Left colon (tissue), 2 donors: ENCODE measurements around the gene IMPDH1. TPM values are rescaled to one million over a fixed set of nuclear protein-coding genes. Genes with fewer than 3 reads are reported as not detected.
"Not testable (repeated sequence)": the region's sequence is repeated elsewhere in the genome, so short reads cannot be mapped to it uniquely, and the experiment has no call there.

Experiments used
- ATAC-seq: fragments of 200-7000 bp; cut with Tn5 transposase; one replicate; pipeline ENCODE4 v1.9.1; 2020; ENCODE audit warnings: mild to moderate bottlenecking, moderate library complexity
- DNase-seq, 2 donors: peaks; one replicate each; pipeline ENCODE4 v3.0.0-alpha.2; 2020
- intact Hi-C, 2 donors: fragments of 100-400 bp; cut with DNase I in 1 of 2; cut with micrococcal nuclease in 1 of 2; formaldehyde crosslinking; loops; one replicate each; pipeline versions ENCODE4 v1.11.2 to v1.14.0; 2022; cut with DNase I, micrococcal nuclease
- long read RNA-seq: library from polyadenylated mRNA; unstranded; transcript quantifications from one replicate; pipeline ENCODE4 v2.0.0, GENCODE V29; 2021
- total RNA-seq, 2 donors: library from RNA; stranded (reverse); fragmentation: NEBNext Ultra II Directional; extraction: Animal tissue kit (Norgen Biotek cat#: 25700); gene quantifications; one replicate each; pipeline ENCODE4 v1.2.1, GENCODE V29; 2021
- donor health status: DM: no; HTN: no; CAD: no.
- donor health status: DM: yes; HTN: yes; CAD: no.

The IMPDH1 gene
- 10 to 100 TPM; 29.0 to 31.2 TPM for total RNA-seq
- long read RNA-seq, transcript IMPDH1-202 (15 exons, 2,479 nt), result major isoform, 45 of 136 reads
- long read RNA-seq, partial matches to known transcripts, result 65 of 136 reads
- long read RNA-seq, other reads (novel, unspliced or antisense), result 23 of 136 reads

GRCh38 chr7:128409596-128410450 lies at the start of gene IMPDH1:
Gene IMPDH1, minus strand, starts transcription at chr7:128409982. Its CDS starts 81 bp downstream, at chr7:128409901.
- ATAC-seq, result peak; percentile 88
- peak; percentile 89 to 92 for DNase-seq

DNA sequence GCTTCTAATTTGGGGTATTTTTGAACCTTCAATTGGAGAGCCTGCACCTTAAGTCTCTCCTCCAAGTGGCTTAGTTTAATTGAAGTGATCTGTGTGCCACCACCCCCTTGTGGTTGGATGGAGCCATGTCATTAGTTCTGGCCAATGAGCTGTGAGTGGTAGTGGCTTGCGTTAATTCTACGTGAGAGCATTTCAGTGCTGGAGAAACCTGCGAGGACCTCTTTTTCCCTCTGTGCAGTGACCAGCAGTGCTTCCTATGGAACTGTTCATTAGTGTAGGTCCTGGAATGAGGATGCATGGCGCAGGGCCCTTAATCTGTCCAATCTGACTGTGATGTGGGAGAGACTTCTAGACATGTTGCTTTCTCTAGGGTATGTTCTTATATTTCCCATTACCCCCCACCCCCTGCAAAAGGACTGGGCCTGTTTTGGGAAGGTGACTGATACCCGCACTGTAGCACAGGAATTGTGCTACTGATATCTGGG lies 49.7 kb upstream of the IMPDH1 start:
- DNase-seq, result peak; percentile 47 to 71
- intact Hi-C loops, result loop anchor here in 1 of 2 donors (5.0 kb wide), 1 partner anchor 37 kb away; no protein-coding TSS in a partner anchor
- ATAC-seq, result peak; percentile 65

More at GRCh38 chr7:128409596-128410450, at the start of gene IMPDH1:
- intact Hi-C loops, result no loop called here

DNA sequence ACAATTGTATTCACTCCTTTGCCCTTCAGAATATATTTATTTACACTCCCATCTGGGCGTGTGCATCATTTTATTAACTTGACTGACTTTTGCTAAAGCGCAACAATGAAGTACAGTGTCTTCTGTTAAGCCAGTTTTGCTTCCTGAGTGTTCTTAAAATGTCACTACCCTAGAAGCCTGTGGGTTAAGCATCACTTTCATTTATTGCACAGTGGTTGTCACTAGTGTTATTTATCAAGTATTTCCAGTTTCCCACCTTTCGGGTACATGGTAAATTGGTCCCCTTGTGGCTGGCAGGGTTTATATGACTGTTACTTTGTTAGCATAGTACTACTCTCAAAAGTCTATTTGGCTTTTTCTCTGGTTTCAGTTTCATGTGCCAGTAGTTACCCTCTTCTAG lies 49.2 kb upstream of the IMPDH1 start:
- DNase-seq (no peak), ATAC-seq (no peak)
- intact Hi-C loops, result loop anchor here in 1 of 2 donors (5.0 kb wide), 1 partner anchor 37 kb away; no protein-coding TSS in a partner anchor

- intact Hi-C loops, result loop anchor here in 1 of 2 donors (5.0 kb wide), 1 partner anchor 35 kb away; no protein-coding TSS in a partner anchor
- not testable (repeated sequence) for DNase-seq, ATAC-seq
Observed at GRCh38 chr7:128457385-128457784, 47.6 kb upstream of the IMPDH1 start.

DNA sequence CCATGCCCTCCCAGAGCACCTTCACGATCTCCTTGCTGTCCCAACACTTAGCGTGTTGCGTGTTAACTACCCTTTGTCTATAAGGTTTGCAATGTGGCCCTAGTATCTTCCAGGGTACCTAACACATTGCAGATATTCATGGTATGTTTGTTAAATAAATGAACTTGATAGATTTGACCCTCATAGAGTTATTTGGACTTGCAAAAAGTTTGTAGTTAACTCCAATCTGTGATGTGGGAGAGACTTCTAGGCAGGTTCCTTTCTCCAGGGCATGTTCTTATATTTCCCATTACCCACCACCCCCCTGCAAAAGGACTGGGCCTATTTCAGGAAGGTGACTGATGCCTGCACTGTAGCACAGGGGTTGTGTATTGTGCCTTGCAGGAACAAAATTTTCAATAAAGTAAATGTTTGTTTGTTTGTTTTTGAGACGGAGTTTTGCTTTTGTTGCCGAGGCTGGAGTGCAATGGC lies 46.5 kb upstream of the IMPDH1 start:
- intact Hi-C loops, result loop anchor here in 1 of 2 donors (5.0 kb wide), 1 partner anchor 34 kb away; no protein-coding TSS in a partner anchor
- DNase-seq (no peak), ATAC-seq (peak; percentile 27)

DNA sequence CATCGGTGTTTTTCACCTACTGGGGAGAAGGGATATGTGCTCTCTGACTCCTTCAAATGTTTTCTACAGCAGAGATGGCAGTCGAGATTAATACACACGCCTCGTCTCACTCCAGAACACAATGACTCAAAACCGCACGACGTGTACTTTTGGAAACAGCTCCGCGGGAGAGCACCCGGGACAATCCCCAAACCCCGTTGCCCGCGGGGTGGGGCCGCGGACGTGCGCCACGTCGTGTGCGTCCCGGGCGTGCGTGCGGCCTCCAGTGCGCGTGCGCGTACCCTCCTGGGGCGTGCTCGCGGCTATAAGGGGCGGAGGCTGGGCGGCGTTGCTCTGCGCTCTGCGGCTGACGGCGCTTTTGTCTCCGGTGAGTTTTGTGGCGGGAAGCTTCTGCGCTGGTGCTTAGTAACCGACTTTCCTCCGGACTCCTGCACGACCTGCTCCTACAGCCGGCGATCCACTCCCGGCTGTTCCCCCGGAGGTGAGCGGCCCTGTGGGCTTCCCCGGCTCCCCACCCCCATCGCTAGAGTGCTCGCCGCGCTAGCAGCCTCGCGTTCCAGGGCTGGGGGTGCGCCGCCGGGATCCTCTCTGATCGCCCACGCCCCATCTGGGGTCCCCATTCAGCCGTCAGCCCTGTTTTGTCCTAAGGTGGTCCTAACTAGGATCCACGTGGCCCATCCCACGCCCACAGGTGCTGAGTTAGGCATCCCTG lies 45.9 kb upstream of the IMPDH1 start, which contains the start of gene HILPDA:
Gene HILPDA, plus strand, starts transcription at position 336 of the 712 bp plus-strand sequence. CDS start 1,391 bp downstream, outside the sequence.
- intact Hi-C loops, result loop anchor here in 1 of 2 donors (5.0 kb wide), 1 partner anchor 33 kb away; no protein-coding TSS in a partner anchor
- peak; percentile 92 to 96 for DNase-seq
- peak; percentile 96 for ATAC-seq

GRCh38 chr7:128454808-128455542 lies 45.2 kb upstream of the IMPDH1 start:
- no peak for DNase-seq
- ATAC-seq, result no peak
- intact Hi-C loops, result loop anchor here in 1 of 2 donors (5.0 kb wide), 1 partner anchor 33 kb away; no protein-coding TSS in a partner anchor

GRCh38 chr7:128453836-128454804 lies 44.3 kb upstream of the IMPDH1 start:
- ATAC-seq (no peak), DNase-seq (peak; percentile 55 to 80)
- intact Hi-C loops, result no loop called here

DNA sequence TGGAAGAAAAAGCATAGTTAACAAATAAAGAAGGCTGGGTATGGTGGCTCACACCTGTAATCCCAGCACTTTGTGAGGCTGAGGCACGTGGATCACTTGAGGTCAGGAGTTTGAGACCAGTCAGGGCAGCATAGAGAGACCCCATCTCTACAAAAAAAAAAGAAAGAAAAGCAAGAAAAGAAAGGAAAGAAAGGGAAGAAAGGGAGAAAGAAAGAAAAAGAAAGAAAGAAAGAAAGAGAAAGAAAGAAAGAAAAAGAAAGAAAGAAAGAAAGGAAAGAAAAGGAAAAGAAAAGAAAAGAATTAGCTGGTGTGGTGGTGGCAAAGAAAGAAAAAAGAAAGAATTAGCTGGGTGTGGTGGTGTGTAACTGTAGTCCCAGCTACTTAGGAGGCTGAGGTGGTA lies 42.8 kb upstream of the IMPDH1 start:
- no peak for ATAC-seq
- DNase-seq, result no peak
- intact Hi-C loops, result no loop called here

DNA sequence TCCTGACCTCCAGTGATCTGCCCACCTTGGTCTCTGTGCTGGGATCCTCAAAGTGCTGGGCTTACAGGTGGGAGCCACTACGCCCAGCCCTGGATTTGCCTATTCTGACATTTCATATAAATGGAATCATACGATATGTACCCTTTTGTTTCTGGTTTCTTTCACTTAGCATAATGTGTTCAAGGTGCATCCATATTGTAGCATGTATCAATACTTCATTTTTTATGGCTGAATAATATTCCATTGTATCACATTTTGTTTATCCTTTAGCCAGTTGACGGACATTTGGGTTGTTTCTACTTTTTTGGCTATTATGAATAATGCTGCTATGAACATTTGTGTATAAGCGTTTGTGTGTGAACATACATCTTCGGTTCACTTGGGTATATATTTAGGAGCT lies 41.1 kb upstream of the IMPDH1 start:
- intact Hi-C loops, result no loop called here
- ATAC-seq (no peak), DNase-seq (no peak)

GRCh38 chr7:128450409-128450808 lies 40.6 kb upstream of the IMPDH1 start:
- ATAC-seq (no peak), DNase-seq (no peak)
- intact Hi-C loops, result no loop called here

GRCh38 chr7:128448751-128449302 lies 39.0 kb upstream of the IMPDH1 start:
- DNase-seq, result no peak
- intact Hi-C loops, result no loop called here
- no peak for ATAC-seq

DNA sequence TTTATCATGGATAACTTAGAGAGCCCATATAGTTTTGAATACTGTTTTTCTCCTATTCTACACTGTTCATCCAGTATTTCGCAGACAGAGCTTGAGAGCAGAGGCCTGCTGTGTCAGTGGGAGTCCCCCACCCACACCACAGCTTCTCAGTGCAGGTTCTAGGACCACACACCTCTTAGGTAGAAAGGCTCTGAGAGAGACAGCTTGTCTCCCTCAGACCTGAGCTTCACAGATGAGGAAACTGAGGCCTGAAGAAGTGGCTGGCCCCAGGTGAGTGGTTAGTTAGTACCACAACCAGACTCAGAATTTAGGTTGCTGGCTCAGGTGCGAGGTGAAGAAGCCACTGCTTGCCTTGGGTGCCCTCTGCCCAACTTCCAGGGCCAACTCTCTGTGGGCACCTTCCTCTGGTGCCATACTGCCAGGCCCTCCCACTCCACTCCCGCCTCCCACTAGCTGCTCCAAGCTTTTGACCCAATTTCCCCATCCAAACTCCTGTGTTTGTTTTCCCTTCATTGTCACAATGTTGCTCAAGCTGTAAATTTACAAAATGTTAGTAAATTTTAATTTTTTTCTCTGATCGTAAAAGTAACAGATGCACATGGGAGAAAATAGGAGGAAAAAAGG lies 38.3 kb upstream of the IMPDH1 start:
- intact Hi-C loops, result no loop called here
- no peak for DNase-seq
- no peak for ATAC-seq

DNA sequence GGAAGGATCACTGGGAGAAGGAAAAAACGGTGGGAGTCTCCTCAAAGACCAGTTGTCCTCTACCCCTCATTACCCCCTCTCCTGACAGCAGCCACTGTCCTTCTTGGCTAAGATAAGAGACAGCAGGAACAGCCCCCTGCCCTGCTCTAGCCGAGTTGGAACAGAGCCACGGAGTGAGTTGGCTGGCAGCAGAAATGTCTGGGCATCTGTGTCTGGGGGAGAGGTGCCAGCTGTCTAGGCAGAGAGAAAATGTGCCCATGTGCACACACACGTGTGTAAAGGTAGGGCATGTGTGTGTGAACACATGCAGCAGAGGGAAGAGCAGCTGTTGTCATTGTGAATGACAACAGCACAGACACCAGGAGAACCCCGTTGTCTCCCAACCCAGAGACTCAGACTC lies 36.5 kb upstream of the IMPDH1 start:
- intact Hi-C loops, result no loop called here
- DNase-seq, result no peak
- no peak for ATAC-seq

GRCh38 chr7:128443831-128444600 lies 34.2 kb upstream of the IMPDH1 start:
- intact Hi-C loops, result no loop called here
- peak; percentile 80 for ATAC-seq
- peak; percentile 36 to 70 for DNase-seq

GRCh38 chr7:128442356-128442755 lies 32.6 kb upstream of the IMPDH1 start:
- ATAC-seq (peak; percentile 55), DNase-seq (no peak)
- intact Hi-C loops, result no loop called here
